Peyer's patch (tissue), 4 donors: Measurements from ENCODE around the gene FMNL2. TPM values are rescaled to one million over a fixed set of nuclear protein-coding genes. Genes with fewer than 3 reads are reported as not detected.
A peak's percentile ranks its signal among the peaks of the same experiment; 100 is the strongest.

ENCODE experiments used
- DNase-seq, 3 donors: peaks; one replicate each; pipeline ENCODE4 v3.0.0-alpha.2; 2017 to 2019
- H3K27ac ChIP-seq, 4 donors: fragments of 200-600 bp; sonication (generic); one replicate each; pipeline ENCODE4 v1.5.1; 2016 to 2019
- H3K27me3 ChIP-seq, 2 donors: fragments of 200-600 bp; sonication (generic); one replicate each; pipeline ENCODE4 v1.5.1; 2019
- H3K36me3 ChIP-seq, 3 donors: fragments of 200-600 bp; sonication (generic); one replicate each; pipeline ENCODE4 v1.5.1; 2016 to 2019
- H3K4me1 ChIP-seq, 4 donors: fragments of 200-600 bp; sonication (generic); one replicate each; pipeline ENCODE4 v1.5.1; 2016 to 2019
- H3K4me3 ChIP-seq, 4 donors: fragments of 200-600 bp; sonication (generic); 1 replicate in 3 of 4; 2 replicates in 1 of 4; pipeline ENCODE4 v1.5.1; 2016 to 2019; ENCODE audit warnings: mild to moderate bottlenecking in 1 of 4
- H3K9me3 ChIP-seq, 4 donors: fragments of 200-600 bp; sonication (generic); one replicate each; pipeline ENCODE4 v1.5.1; 2016 to 2019; ENCODE audit warnings: mild to moderate bottlenecking in 1 of 4
- POLR2A ChIP-seq, 2 donors: fragments of 450-650 bp; IDR thresholded peaks; one replicate each; pipeline ENCODE4 v1.5.1; 2017; ENCODE audit warnings: antibody characterized with exemption in 2 of 2, mild to moderate bottlenecking in 2 of 2, moderate library complexity in 2 of 2
- total RNA-seq, 4 donors: library from RNA; depleted of rRNA; stranded (reverse); fragments of >200 nt; gene quantifications; one replicate each; pipeline ENCODE4 v1.1.0, GENCODE V29; 2016
- TF ChIP-seq, protein P1 (sequence below), 6 experiments: fragments of 450-650 bp in 4 of 6; fragments of 200-600 bp in 2 of 6; sonication (generic) in 1 of 6; IDR thresholded peaks; one replicate each; pipeline ENCODE4 v1.5.1; 2017 to 2019; ENCODE audit warnings: antibody characterized with exemption in 6 of 6, mild to moderate bottlenecking in 3 of 6, moderate library complexity in 1 of 6

Gene FMNL2
- total RNA-seq, 4 donors from 2014 or later, result 7.5 to 52.0 (median 17.1) TPM

DNA sequence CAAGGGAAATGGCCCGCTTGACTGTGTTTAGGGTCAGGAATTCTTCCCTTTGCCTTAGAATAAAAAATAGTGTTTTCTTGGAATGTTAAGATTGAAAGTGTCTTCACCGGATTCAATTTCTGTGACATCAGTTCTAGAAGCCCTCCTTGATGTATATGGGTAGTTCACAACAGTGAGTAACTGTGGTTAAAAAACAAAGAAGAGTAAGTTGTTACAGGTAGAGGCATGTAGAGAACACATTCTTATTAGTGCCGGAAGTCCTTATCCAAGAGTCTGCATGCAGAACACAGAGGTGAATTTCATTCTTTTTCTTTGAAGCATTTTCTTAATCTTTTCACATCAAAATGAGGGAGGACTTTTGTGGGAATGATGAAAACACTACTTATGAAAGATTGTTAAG is 105.5 kb downstream of the FMNL2 start:
- H3K27ac ChIP-seq, result no peak overlapping the region
- no peaks in the 10 kb centered on the region for H3K27me3 ChIP-seq
- no peaks in the 10 kb centered on the region for H3K36me3 ChIP-seq
- no peak for DNase-seq
- no peaks in the 10 kb centered on the region for H3K9me3 ChIP-seq
- no peak overlapping the region for H3K4me3 ChIP-seq
- H3K4me1 ChIP-seq, result no peaks in the 10 kb centered on the region
- TF ChIP-seq, protein P1, sequence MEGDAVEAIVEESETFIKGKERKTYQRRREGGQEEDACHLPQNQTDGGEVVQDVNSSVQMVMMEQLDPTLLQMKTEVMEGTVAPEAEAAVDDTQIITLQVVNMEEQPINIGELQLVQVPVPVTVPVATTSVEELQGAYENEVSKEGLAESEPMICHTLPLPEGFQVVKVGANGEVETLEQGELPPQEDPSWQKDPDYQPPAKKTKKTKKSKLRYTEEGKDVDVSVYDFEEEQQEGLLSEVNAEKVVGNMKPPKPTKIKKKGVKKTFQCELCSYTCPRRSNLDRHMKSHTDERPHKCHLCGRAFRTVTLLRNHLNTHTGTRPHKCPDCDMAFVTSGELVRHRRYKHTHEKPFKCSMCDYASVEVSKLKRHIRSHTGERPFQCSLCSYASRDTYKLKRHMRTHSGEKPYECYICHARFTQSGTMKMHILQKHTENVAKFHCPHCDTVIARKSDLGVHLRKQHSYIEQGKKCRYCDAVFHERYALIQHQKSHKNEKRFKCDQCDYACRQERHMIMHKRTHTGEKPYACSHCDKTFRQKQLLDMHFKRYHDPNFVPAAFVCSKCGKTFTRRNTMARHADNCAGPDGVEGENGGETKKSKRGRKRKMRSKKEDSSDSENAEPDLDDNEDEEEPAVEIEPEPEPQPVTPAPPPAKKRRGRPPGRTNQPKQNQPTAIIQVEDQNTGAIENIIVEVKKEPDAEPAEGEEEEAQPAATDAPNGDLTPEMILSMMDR (IDR thresholded peaks at IDR 0.05), result no peak
- TF ChIP-seq POLR2A (IDR thresholded peaks at IDR 0.05), result no peak

DNA sequence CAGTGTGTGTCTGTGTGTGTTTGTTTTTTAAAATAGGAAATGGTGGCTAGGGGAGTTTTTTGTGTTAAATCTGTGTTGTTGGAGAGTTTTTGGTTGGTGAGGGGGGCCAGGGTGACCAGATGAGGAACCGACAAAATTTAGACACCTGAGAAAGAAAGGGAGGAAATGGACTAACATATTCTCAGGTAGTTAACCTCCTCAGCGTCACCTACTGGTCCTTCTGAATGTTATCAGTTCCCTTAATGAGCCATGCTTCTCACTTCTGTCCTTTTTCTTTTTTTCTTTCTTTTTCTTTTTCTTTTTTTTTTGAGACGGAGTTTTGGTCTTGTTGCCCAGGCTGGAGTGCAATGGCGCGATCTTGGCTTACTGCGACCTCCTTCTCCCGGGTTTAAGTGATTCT is 107.0 kb downstream of the FMNL2 start:
- no peaks in the 10 kb centered on the region for H3K36me3 ChIP-seq
- H3K27me3 ChIP-seq, result no peaks in the 10 kb centered on the region
- H3K4me3 ChIP-seq, result no peak overlapping the region
- no peaks in the 10 kb centered on the region for H3K4me1 ChIP-seq
- DNase-seq, result no peak
- H3K27ac ChIP-seq, result no peak overlapping the region
- TF ChIP-seq POLR2A (IDR thresholded peaks at IDR 0.05), result no peak
- TF ChIP-seq, protein P1 (IDR thresholded peaks at IDR 0.05), result peak in 1 of 6 experiments; percentile 12
- H3K9me3 ChIP-seq, result no peaks in the 10 kb centered on the region

DNA sequence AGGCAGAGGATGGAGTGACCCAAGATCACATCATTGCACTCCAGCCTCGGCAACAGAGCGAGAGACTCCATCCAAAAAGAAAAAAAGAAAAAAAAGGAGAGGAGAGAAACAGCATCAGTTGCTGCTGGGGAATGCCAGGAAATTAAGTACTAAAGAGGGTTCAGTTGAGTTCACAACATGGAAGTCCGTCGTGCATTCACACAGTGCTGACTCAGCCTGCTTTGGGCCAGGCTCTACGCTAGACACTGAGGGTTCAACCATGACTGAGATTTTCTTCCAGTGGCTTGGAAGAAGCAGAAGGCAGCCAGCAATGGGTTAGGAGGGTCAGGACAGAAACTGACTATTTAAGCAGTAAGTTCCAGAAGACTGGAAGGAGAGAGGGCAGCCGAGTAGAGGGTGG is 108.8 kb downstream of the FMNL2 start:
- no peaks in the 10 kb centered on the region for H3K27me3 ChIP-seq
- H3K4me1 ChIP-seq, result no peaks in the 10 kb centered on the region
- H3K27ac ChIP-seq, result no peak overlapping the region
- H3K9me3 ChIP-seq, result no peaks in the 10 kb centered on the region
- TF ChIP-seq, protein P1 (IDR thresholded peaks at IDR 0.05), result no peak
- no peak for TF ChIP-seq POLR2A (IDR thresholded peaks at IDR 0.05)
- DNase-seq, result no peak
- H3K36me3 ChIP-seq, result no peaks in the 10 kb centered on the region
- no peak overlapping the region for H3K4me3 ChIP-seq

DNA sequence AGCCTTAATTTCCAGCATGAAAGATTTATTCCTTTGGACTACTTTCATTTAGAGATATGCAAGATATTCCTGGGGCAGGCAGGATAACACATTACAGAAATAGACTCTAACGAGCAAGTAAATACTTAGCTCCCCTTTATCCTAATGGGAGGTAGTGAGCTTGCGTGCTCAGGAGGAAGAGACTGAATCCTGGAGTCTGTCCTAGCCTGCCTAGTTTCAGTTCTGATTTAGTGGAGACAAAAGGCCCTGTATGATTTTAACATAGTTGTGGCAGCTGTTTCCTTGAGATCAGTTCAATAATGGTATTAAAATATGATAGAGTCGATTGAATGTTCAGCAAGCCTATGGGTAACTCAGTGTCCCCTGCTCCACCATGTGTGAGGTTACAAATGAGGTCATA is 109.5 kb downstream of the FMNL2 start:
- Histone ChIP-seq H3K27ac (no peak overlapping the region), H3K4me3 (no peak overlapping the region), H3K36me3 (no peaks in the 10 kb centered on the region), H3K4me1 (no peaks in the 10 kb centered on the region), H3K27me3 (no peaks in the 10 kb centered on the region), H3K9me3 (no peaks in the 10 kb centered on the region)
- TF ChIP-seq POLR2A (IDR thresholded peaks at IDR 0.05), result no peak
- TF ChIP-seq, protein P1 (IDR thresholded peaks at IDR 0.05), result no peak
- DNase-seq, result no peak

DNA sequence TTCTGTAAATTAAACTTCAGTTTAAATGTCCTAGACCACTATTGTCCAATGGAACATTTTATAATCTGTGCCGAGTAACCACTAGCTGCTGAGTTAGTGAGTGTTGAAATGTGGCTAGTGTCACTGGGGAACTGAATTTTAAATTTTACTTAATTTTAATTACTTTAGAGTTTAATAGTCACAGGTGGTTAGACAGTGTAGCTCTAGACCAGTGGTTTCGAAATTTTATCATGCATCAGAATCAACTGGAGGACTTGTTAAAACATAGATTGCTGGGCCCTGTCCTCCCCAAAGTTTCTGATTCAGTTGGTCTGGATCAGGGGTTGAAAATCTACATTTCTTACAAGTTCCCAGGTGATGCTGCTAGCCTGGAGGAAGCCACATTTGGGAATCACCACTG is 110.4 kb downstream of the FMNL2 start:
- TF ChIP-seq POLR2A (IDR thresholded peaks at IDR 0.05), result no peak
- TF ChIP-seq, protein P1 (IDR thresholded peaks at IDR 0.05), result no peak
- H3K27ac ChIP-seq, result no peak overlapping the region
- H3K4me3 ChIP-seq, result no peak overlapping the region
- H3K36me3 ChIP-seq, result no peaks in the 10 kb centered on the region
- no peaks in the 10 kb centered on the region for H3K27me3 ChIP-seq
- no peak for DNase-seq
- H3K9me3 ChIP-seq, result no peaks in the 10 kb centered on the region
- no peaks in the 10 kb centered on the region for H3K4me1 ChIP-seq

DNA sequence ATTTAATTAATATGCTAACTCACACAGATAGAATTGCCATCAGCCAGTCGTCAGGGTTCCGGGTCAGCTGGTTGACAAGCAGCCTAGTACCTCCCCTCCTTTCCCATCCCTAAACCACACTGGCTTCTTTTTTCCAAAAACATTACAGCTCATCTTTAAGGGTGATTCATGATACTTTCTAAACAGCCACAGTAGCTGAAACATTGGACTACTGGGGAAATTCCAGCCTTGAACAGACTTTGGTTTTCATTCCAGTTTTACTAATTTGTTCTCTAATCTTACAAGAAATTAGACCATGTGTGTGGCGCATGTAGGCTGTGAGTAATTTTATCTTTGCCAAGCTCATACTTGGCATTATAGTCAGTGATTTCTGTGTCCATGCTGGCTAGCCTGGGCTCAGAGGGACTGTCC is 110.8 kb downstream of the FMNL2 start:
- DNase-seq, result no peak
- H3K27ac ChIP-seq, result no peak overlapping the region
- H3K36me3 ChIP-seq, result no peaks in the 10 kb centered on the region
- H3K4me1 ChIP-seq, result no peaks in the 10 kb centered on the region
- H3K4me3 ChIP-seq, result no peak overlapping the region
- TF ChIP-seq, protein P1 (IDR thresholded peaks at IDR 0.05), result no peak
- TF ChIP-seq POLR2A (IDR thresholded peaks at IDR 0.05), result no peak
- no peaks in the 10 kb centered on the region for H3K27me3 ChIP-seq
- H3K9me3 ChIP-seq, result no peaks in the 10 kb centered on the region
